Prostate gland (tissue), 2 donors: Measurements from ENCODE around the gene SMIM15. TPM values are rescaled to one million over a fixed set of nuclear protein-coding genes. Genes with fewer than 3 reads are reported as not detected.
"Not testable (repeated sequence)": the region's sequence is repeated elsewhere in the genome, so short reads cannot be mapped to it uniquely, and the experiment has no call there.

ENCODE experiments used
- DNase-seq: peaks from one replicate; pipeline ENCODE4 v3.0.0-alpha.2; 2019; ENCODE audit warnings: low spot score
- H3K27ac ChIP-seq, 2 donors: fragments of 200-600 bp; sonication (generic); 2 replicates each; pipeline ENCODE4 v1.5.1; 2017 to 2019
- H3K27me3 ChIP-seq: fragments of 200-600 bp; sonication (generic); replicated peaks from 2 replicates; pipeline ENCODE4 v1.5.1; 2019; ENCODE audit not compliant: insufficient read depth
- H3K36me3 ChIP-seq, 2 donors: fragments of 200-600 bp; sonication (generic); 1 replicate in 1 of 2; 2 replicates in 1 of 2; pipeline versions ENCODE4 v1.5.1 to v1.8.1; 2017 to 2019
- H3K4me1 ChIP-seq: fragments of 200-600 bp; sonication (generic); replicated peaks from 2 replicates; pipeline ENCODE4 v1.5.1; 2019
- H3K4me3 ChIP-seq, 2 donors: fragments of 200-600 bp; sonication (generic); 2 replicates each; pipeline ENCODE4 v1.5.1; 2017 to 2019
- H3K9me3 ChIP-seq: fragments of 200-600 bp; sonication (generic); 2 replicates; pipeline ENCODE4 v1.5.1; 2017
- CTCF ChIP-seq, 4 experiments: fragments of 200-600 bp in 2 of 4; fragments of 450-650 bp in 2 of 4; sonication (generic) in 2 of 4; IDR thresholded peaks; 1 replicate in 3 of 4; 2 replicates in 1 of 4; pipeline ENCODE4 v1.5.1; 2016 to 2019; ENCODE audit warnings: antibody characterized with exemption in 4 of 4, mild to moderate bottlenecking in 2 of 4, moderate library complexity in 2 of 4
- POLR2A ChIP-seq: fragments of 450-650 bp; IDR thresholded peaks from one replicate; pipeline ENCODE4 v1.6.1; 2016; ENCODE audit warnings: antibody characterized with exemption, mild to moderate bottlenecking
- POLR2AphosphoS5 ChIP-seq: sonication (generic); formaldehyde crosslinking; IDR thresholded peaks from one replicate; pipeline ENCODE4 v1.6.1; 2017; ENCODE audit warnings: antibody characterized with exemption
- WGBS: methylation state at CpG from one replicate; pipeline ENCODE4 v1.1.5; 2018; 5-methylcytosine and 5-hydroxymethylcytosine counted together
- intact Hi-C: fragments of 100-400 bp; cut with DNase I; formaldehyde crosslinking; loops from one replicate; pipeline ENCODE4 v1.14.2; 2022
- total RNA-seq, 2 donors: library from RNA; depleted of rRNA; stranded (reverse); fragments of >200 nt; gene quantifications; one replicate each; pipeline ENCODE4 v1.1.0, GENCODE V29; 2016

The SMIM15 gene
- total RNA-seq, 2 donors from 2014 or later, result 30.0 to 53.1 TPM

GRCh38 chr5:61200582-61201155, 38.4 kb upstream of the SMIM15 start:
- H3K4me3 ChIP-seq, result no peak overlapping the region
- WGBS, result 98% methylated on average over 5 of the region's 8 CpGs
- DNase-seq, result no peak
- H3K27ac ChIP-seq, result no peak overlapping the region
- no peaks in the 10 kb centered on the region for H3K27me3 ChIP-seq
- H3K36me3 ChIP-seq, result no peaks in the 10 kb centered on the region
- H3K9me3 ChIP-seq, result no peaks in the 10 kb centered on the region
- H3K4me1 ChIP-seq, result no peaks in the 10 kb centered on the region
- TF ChIP-seq CTCF (IDR thresholded peaks at IDR 0.05) (no peak), POLR2A (no peak), POLR2AphosphoS5 (no peak)
- intact Hi-C loops, result no loop called here

GRCh38 chr5:61198606-61199005, 36.3 kb upstream of the SMIM15 start:
- H3K9me3 ChIP-seq, result no peaks in the 10 kb centered on the region
- no peak overlapping the region for H3K27ac ChIP-seq
- no peak overlapping the region for H3K4me3 ChIP-seq
- TF ChIP-seq POLR2A (no peak), POLR2AphosphoS5 (no peak), CTCF (IDR thresholded peaks at IDR 0.05) (no peak)
- H3K27me3 ChIP-seq, result no peaks in the 10 kb centered on the region
- no peak for DNase-seq
- no peaks in the 10 kb centered on the region for H3K4me1 ChIP-seq
- no peaks in the 10 kb centered on the region for H3K36me3 ChIP-seq
- intact Hi-C loops, result no loop called here
- 94% methylated on average over 2 of the region's 2 CpGs for WGBS

- H3K27me3 ChIP-seq, H3K4me1 ChIP-seq, H3K36me3 ChIP-seq, H3K27ac ChIP-seq, H3K9me3 ChIP-seq, H3K4me3 ChIP-seq, DNase-seq, intact Hi-C loops: not testable (repeated sequence)
- WGBS, result 93% methylated on average over 2 of the region's 2 CpGs
Observed at GRCh38 chr5:61187826-61188225, 25.6 kb upstream of the SMIM15 start.

- H3K4me1 ChIP-seq, intact Hi-C loops, H3K4me3 ChIP-seq: not testable (repeated sequence)
Observed at GRCh38 chr5:61187352-61187751, 25.1 kb upstream of the SMIM15 start.

GRCh38 chr5:61186634-61187033, 24.4 kb upstream of the SMIM15 start:
- no peaks in the 10 kb centered on the region for H3K27me3 ChIP-seq
- H3K36me3 ChIP-seq, result no peaks in the 10 kb centered on the region
- TF ChIP-seq CTCF (IDR thresholded peaks at IDR 0.05) (no peak), POLR2A (no peak), POLR2AphosphoS5 (no peak)
- H3K27ac ChIP-seq, result no peak overlapping the region
- no peaks in the 10 kb centered on the region for H3K9me3 ChIP-seq
- 90% methylated on average over 2 of the region's 2 CpGs for WGBS
- no peaks in the 10 kb centered on the region for H3K4me1 ChIP-seq
- intact Hi-C loops, result no loop called here
- no peak for DNase-seq
- no peak overlapping the region for H3K4me3 ChIP-seq

More at GRCh38 chr5:61187352-61187751, 25.1 kb upstream of the SMIM15 start:
- H3K27ac ChIP-seq, H3K36me3 ChIP-seq, H3K27me3 ChIP-seq, DNase-seq, H3K9me3 ChIP-seq: not testable (repeated sequence)

GRCh38 chr5:61184708-61185107, 22.4 kb upstream of the SMIM15 start:
- Histone ChIP-seq H3K27me3 (no peaks in the 10 kb centered on the region), H3K4me1 (no peaks in the 10 kb centered on the region), H3K4me3 (no peak overlapping the region), H3K27ac (no peak overlapping the region), H3K36me3 (no peaks in the 10 kb centered on the region), H3K9me3 (no peaks in the 10 kb centered on the region)
- DNase-seq, result no peak
- intact Hi-C loops, result no loop called here
- TF ChIP-seq POLR2AphosphoS5 (no peak), CTCF (IDR thresholded peaks at IDR 0.05) (no peak), POLR2A (no peak)
- WGBS, result 91% methylated on average over 2 of the region's 2 CpGs
